Measurements from ENCODE around the gene SLC35G2.

DNA sequence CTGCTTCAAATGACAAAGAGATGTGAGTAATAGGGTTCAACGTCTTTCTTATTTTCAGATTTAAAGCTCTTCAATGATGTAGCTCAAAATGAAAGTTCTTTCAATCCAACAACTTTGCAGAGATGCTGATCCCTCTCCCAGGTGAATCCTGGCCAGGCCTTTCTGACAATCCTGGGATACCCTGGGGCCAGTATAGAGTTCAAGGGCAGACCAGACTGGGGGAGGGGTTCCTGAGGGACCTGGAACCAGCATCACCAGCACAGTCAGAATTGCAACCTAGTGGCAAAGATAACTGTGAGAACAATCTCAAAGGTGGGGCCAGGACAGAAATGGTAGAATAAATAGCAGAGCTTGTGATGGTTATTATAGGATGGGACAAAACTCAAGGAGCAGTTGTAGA, 23.4 kb downstream of the SLC35G2 start:
- TF ChIP-seq, protein P1, sequence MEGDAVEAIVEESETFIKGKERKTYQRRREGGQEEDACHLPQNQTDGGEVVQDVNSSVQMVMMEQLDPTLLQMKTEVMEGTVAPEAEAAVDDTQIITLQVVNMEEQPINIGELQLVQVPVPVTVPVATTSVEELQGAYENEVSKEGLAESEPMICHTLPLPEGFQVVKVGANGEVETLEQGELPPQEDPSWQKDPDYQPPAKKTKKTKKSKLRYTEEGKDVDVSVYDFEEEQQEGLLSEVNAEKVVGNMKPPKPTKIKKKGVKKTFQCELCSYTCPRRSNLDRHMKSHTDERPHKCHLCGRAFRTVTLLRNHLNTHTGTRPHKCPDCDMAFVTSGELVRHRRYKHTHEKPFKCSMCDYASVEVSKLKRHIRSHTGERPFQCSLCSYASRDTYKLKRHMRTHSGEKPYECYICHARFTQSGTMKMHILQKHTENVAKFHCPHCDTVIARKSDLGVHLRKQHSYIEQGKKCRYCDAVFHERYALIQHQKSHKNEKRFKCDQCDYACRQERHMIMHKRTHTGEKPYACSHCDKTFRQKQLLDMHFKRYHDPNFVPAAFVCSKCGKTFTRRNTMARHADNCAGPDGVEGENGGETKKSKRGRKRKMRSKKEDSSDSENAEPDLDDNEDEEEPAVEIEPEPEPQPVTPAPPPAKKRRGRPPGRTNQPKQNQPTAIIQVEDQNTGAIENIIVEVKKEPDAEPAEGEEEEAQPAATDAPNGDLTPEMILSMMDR (IDR thresholded peaks at IDR 0.05; ENCODE audit: insufficient read depth, low read length, poor library complexity, severe bottlenecking): no peak
- no peak for TF ChIP-seq EZH2phosphoT487 (conservative IDR thresholded peaks at IDR 0.05; ENCODE audit: low read length)

All from SU-DHL-6 (cell line).